Activated naive CD4-positive, alpha-beta T cell treated with anti-CD3 and anti-CD28 coated beads for 36 hours (primary cell): ENCODE data around the gene MICAL2. TPM values are rescaled to one million over a fixed set of nuclear protein-coding genes. Genes with fewer than 3 reads are reported as not detected.
A peak's percentile ranks its signal among the peaks of the same experiment; 100 is the strongest.

Experiments used
- CTCF ChIA-PET: fragments of 350-600 bp; sonication (Branson Sonifier 250); formaldehyde crosslinking; loops from one replicate; lab custom pipeline; 2021; ENCODE audit warnings: antibody characterized with exemption; lab: Charles Lee
- DNase-seq: peaks from one replicate; pipeline ENCODE4 v3.0.0-alpha.2; 2020
- H3K27ac Mint-ChIP-seq: one replicate; pipeline ENCODE4 v1.8.0; 2021; ENCODE audit warnings: mild to moderate bottlenecking, mixed read lengths
- H3K27me3 Mint-ChIP-seq: one replicate; pipeline ENCODE4 v1.8.0; 2021; ENCODE audit warnings: low read depth, mixed read lengths
- H3K36me3 Mint-ChIP-seq: one replicate; pipeline ENCODE4 v1.8.0; 2021; ENCODE audit warnings: low read depth, mixed read lengths
- H3K4me1 Mint-ChIP-seq: one replicate; pipeline ENCODE4 v1.8.0; 2021; ENCODE audit warnings: low read depth, mixed read lengths
- H3K4me3 Mint-ChIP-seq: one replicate; pipeline ENCODE4 v1.8.0; 2021; ENCODE audit warnings: mild to moderate bottlenecking, moderate library complexity, mixed read lengths
- H3K9me3 Mint-ChIP-seq: one replicate; pipeline ENCODE4 v1.8.0; 2021; ENCODE audit warnings: mixed read lengths
- intact Hi-C: fragments of 100-400 bp; cut with micrococcal nuclease; formaldehyde crosslinking; loops from one replicate; pipeline ENCODE4 v1.15.1; 2023
- total RNA-seq, 2 experiments: library from RNA; stranded (reverse); gene quantifications; one replicate each; pipeline ENCODE4 v1.2.3, GENCODE V29; 2021

The MICAL2 gene
- total RNA-seq, 2 experiments from 2014 or later: 48.7 to 54.6 TPM

- no peak overlapping the region for H3K4me3 Mint-ChIP-seq
Observed at GRCh38 chr11:12114193-12115033, 4.0 kb downstream of the MICAL2 start.

GRCh38 chr11:12116425-12117032 lies 6.1 kb downstream of the MICAL2 start:
- intact Hi-C loops: loop anchor here (1.0 kb wide), 2 partner anchors 7 to 58 kb away; no protein-coding TSS in a partner anchor
- Mint-ChIP-seq H3K36me3 (no peaks in the 10 kb centered on the region), H3K4me1 (peaks cover 27% of the 10 kb centered on the region), H3K27me3 (no peaks in the 10 kb centered on the region), H3K4me3 (no peak overlapping the region), H3K27ac (no peak overlapping the region), H3K9me3 (no peaks in the 10 kb centered on the region)
- CTCF ChIA-PET: interaction anchor here (1.1 kb wide), 1 partner anchor 64 kb away, joined by 3 read pairs; no protein-coding TSS in a partner anchor
- no peak for DNase-seq

More at GRCh38 chr11:12114193-12115033, 4.0 kb downstream of the MICAL2 start:
- Mint-ChIP-seq H3K27ac (no peak overlapping the region), H3K36me3 (no peaks in the 10 kb centered on the region), H3K4me1 (peaks cover 32% of the 10 kb centered on the region), H3K9me3 (no peaks in the 10 kb centered on the region), H3K27me3 (no peaks in the 10 kb centered on the region)
- intact Hi-C loops: no loop called here
- CTCF ChIA-PET: no interaction called here
- DNase-seq: no peak

- no peaks in the 10 kb centered on the region for H3K9me3 Mint-ChIP-seq
- DNase-seq: no peak
- H3K27ac Mint-ChIP-seq: no peak overlapping the region
- CTCF ChIA-PET: interaction anchor here (1.1 kb wide), 1 partner anchor 64 kb away, joined by 3 read pairs; no protein-coding TSS in a partner anchor
- intact Hi-C loops: loop anchor here (1.0 kb wide), 2 partner anchors 8 to 57 kb away; no protein-coding TSS in a partner anchor
- H3K27me3 Mint-ChIP-seq: no peaks in the 10 kb centered on the region
- H3K4me1 Mint-ChIP-seq: peaks cover 22% of the 10 kb centered on the region
- H3K4me3 Mint-ChIP-seq: no peak overlapping the region
- H3K36me3 Mint-ChIP-seq: no peaks in the 10 kb centered on the region
Observed at GRCh38 chr11:12117200-12117599, 6.8 kb downstream of the MICAL2 start.

GRCh38 chr11:12117611-12118010 lies 7.2 kb downstream of the MICAL2 start:
- Mint-ChIP-seq H3K27ac (no peak overlapping the region), H3K4me1 (peaks cover 22% of the 10 kb centered on the region), H3K36me3 (no peaks in the 10 kb centered on the region), H3K9me3 (no peaks in the 10 kb centered on the region), H3K27me3 (no peaks in the 10 kb centered on the region), H3K4me3 (no peak overlapping the region)
- CTCF ChIA-PET: interaction anchor here (1.1 kb wide), 1 partner anchor 65 kb away, joined by 3 read pairs; no protein-coding TSS in a partner anchor
- peak; percentile 53 for DNase-seq
- intact Hi-C loops: loop anchor here (1.0 kb wide), 2 partner anchors 8 to 57 kb away; no protein-coding TSS in a partner anchor

GRCh38 chr11:12118949-12119348 lies 8.6 kb downstream of the MICAL2 start:
- no peaks in the 10 kb centered on the region for H3K9me3 Mint-ChIP-seq
- no peak overlapping the region for H3K27ac Mint-ChIP-seq
- CTCF ChIA-PET: interaction anchor here (1.0 kb wide), 1 partner anchor 11 kb away, joined by 3 read pairs; no protein-coding TSS in a partner anchor

GRCh38 chr11:12119502-12119901 lies 9.1 kb downstream of the MICAL2 start:
- H3K4me1 Mint-ChIP-seq: peaks cover 28% of the 10 kb centered on the region
- H3K27ac Mint-ChIP-seq: no peak overlapping the region
- intact Hi-C loops: no loop called here
- H3K36me3 Mint-ChIP-seq: no peaks in the 10 kb centered on the region
- H3K9me3 Mint-ChIP-seq: no peaks in the 10 kb centered on the region
- CTCF ChIA-PET: no interaction called here
- H3K4me3 Mint-ChIP-seq: no peak overlapping the region
- no peak for DNase-seq
- no peaks in the 10 kb centered on the region for H3K27me3 Mint-ChIP-seq

More at GRCh38 chr11:12118949-12119348, 8.6 kb downstream of the MICAL2 start:
- Mint-ChIP-seq H3K36me3 (no peaks in the 10 kb centered on the region), H3K4me1 (peaks cover 23% of the 10 kb centered on the region), H3K27me3 (no peaks in the 10 kb centered on the region), H3K4me3 (no peak overlapping the region)
- intact Hi-C loops: no loop called here
- DNase-seq: no peak

GRCh38 chr11:12120031-12121008 lies 9.9 kb downstream of the MICAL2 start:
- Mint-ChIP-seq H3K9me3 (no peaks in the 10 kb centered on the region), H3K4me1 (peaks cover 36% of the 10 kb centered on the region), H3K4me3 (no peak overlapping the region), H3K27ac (no peak overlapping the region), H3K36me3 (no peaks in the 10 kb centered on the region), H3K27me3 (no peaks in the 10 kb centered on the region)
- CTCF ChIA-PET: interaction anchor here (0.9 to 1.1 kb wide), 2 partner anchors 75 to 115 kb away, joined by 4 to 5 read pairs; no protein-coding TSS in a partner anchor
- no peak for DNase-seq
- intact Hi-C loops: no loop called here

GRCh38 chr11:12121011-12121410 lies 10.6 kb downstream of the MICAL2 start:
- Mint-ChIP-seq H3K4me1 (peaks cover 42% of the 10 kb centered on the region), H3K36me3 (no peaks in the 10 kb centered on the region), H3K27me3 (no peaks in the 10 kb centered on the region), H3K9me3 (no peaks in the 10 kb centered on the region), H3K27ac (no peak overlapping the region), H3K4me3 (no peak overlapping the region)
- CTCF ChIA-PET: interaction anchor here (0.8 to 1.5 kb wide), 4 partner anchors 33 to 115 kb away, joined by 3 to 5 read pairs (median 4); no protein-coding TSS in a partner anchor
- DNase-seq: no peak
- intact Hi-C loops: no loop called here

GRCh38 chr11:12121517-12121916 lies 11.1 kb downstream of the MICAL2 start:
- Mint-ChIP-seq H3K9me3 (no peaks in the 10 kb centered on the region), H3K4me3 (no peak overlapping the region), H3K36me3 (no peaks in the 10 kb centered on the region), H3K27me3 (no peaks in the 10 kb centered on the region), H3K27ac (no peak overlapping the region), H3K4me1 (peaks cover 44% of the 10 kb centered on the region)
- DNase-seq: no peak
- intact Hi-C loops: no loop called here
- CTCF ChIA-PET: interaction anchor here (0.8 to 1.5 kb wide), 4 partner anchors 34 to 114 kb away, joined by 3 to 5 read pairs (median 4); no protein-coding TSS in a partner anchor

GRCh38 chr11:12122083-12122482 lies 11.7 kb downstream of the MICAL2 start:
- intact Hi-C loops: loop anchor here (1.0 kb wide), 1 partner anchor 114 kb away; no protein-coding TSS in a partner anchor
- Mint-ChIP-seq H3K9me3 (no peaks in the 10 kb centered on the region), H3K36me3 (peaks cover 1% of the 10 kb centered on the region), H3K27me3 (no peaks in the 10 kb centered on the region), H3K4me3 (no peak overlapping the region), H3K27ac (no peak overlapping the region), H3K4me1 (peaks cover 45% of the 10 kb centered on the region)
- CTCF ChIA-PET: interaction anchor here (0.8 to 1.5 kb wide), 4 partner anchors 34 to 159 kb away, joined by 3 to 6 read pairs (median 4); no protein-coding TSS in a partner anchor
- DNase-seq: no peak

- Mint-ChIP-seq H3K27me3 (no peaks in the 10 kb centered on the region), H3K27ac (no peak overlapping the region), H3K36me3 (peaks cover 1% of the 10 kb centered on the region), H3K4me1 (peaks cover 39% of the 10 kb centered on the region), H3K9me3 (no peaks in the 10 kb centered on the region), H3K4me3 (no peak overlapping the region)
- CTCF ChIA-PET: interaction anchor here (1.1 to 1.6 kb wide), 4 partner anchors 10 to 158 kb away, joined by 3 to 6 read pairs (median 4); no protein-coding TSS in a partner anchor
- no peak for DNase-seq
- intact Hi-C loops: no loop called here
Observed at GRCh38 chr11:12123273-12123672, 12.9 kb downstream of the MICAL2 start.
